SK-N-SH treated with all-trans-retinoic acid at 6 μM for 48 hours (cell line): ENCODE measurements around the gene CDH6.

Experiments used
- ATAC-seq: fragments of 200-7000 bp; cut with Tn5 transposase; 3 replicates; pipeline ENCODE4 v1.9.1; 2020; ENCODE audit warnings: mild to moderate bottlenecking, moderate library complexity
- ESRRG ChIP-seq: fragments of 250-450 bp; sonication (Bioruptor Pico); IDR thresholded peaks from 2 replicates; pipeline ENCODE4 v1.6.1; 2021; ENCODE audit warnings: mild to moderate bottlenecking
- ISL1 ChIP-seq: fragments of 250-450 bp; sonication (Bioruptor Pico); IDR thresholded peaks from 2 replicates; pipeline ENCODE4 v2.1.2; 2022; ENCODE audit warnings: mild to moderate bottlenecking, moderate library complexity
- PPARA ChIP-seq: fragments of 250-450 bp; sonication (Bioruptor Pico); IDR thresholded peaks from 2 replicates; pipeline ENCODE4 v1.5.0; 2020; ENCODE audit warnings: mild to moderate bottlenecking, borderline replicate concordance
- TCF4 ChIP-seq: fragments of 250-450 bp; sonication (Bioruptor Pico); IDR thresholded peaks from 2 replicates; pipeline ENCODE4 v1.8.0; 2021; ENCODE audit warnings: mild to moderate bottlenecking, moderate library complexity, borderline replicate concordance
- TOX ChIP-seq: fragments of 250-450 bp; sonication (Bioruptor Pico); IDR thresholded peaks from 2 replicates; pipeline ENCODE4 v1.8.0; 2021; ENCODE audit warnings: mild to moderate bottlenecking, moderate library complexity, borderline replicate concordance
- ZC3H10 ChIP-seq: fragments of 250-450 bp; sonication (Bioruptor Pico); IDR thresholded peaks from 2 replicates; pipeline ENCODE4 v1.5.1; 2021; ENCODE audit warnings: mild to moderate bottlenecking, moderate library complexity
- ZFP3 ChIP-seq: fragments of 250-450 bp; sonication (Bioruptor Pico); IDR thresholded peaks from 2 replicates; pipeline ENCODE4 v1.5.0; 2020; ENCODE audit warnings: mild to moderate bottlenecking, moderate library complexity
- ZNF70 ChIP-seq: fragments of 450-650 bp; formaldehyde crosslinking; IDR thresholded peaks from 2 replicates; pipeline ENCODE4 v1.5.0; 2020; ENCODE audit warnings: mild to moderate bottlenecking, moderate library complexity
- ZNF8 ChIP-seq: fragments of 450-650 bp; formaldehyde crosslinking; IDR thresholded peaks from 2 replicates; pipeline ENCODE4 v1.5.0; 2020; ENCODE audit warnings: mild to moderate bottlenecking, moderate library complexity
- TF ChIP-seq, protein P1 (sequence below): fragments of 250-450 bp; sonication (Bioruptor Pico); IDR thresholded peaks from 2 replicates; pipeline ENCODE4 v1.8.0; 2020; ENCODE audit warnings: mild to moderate bottlenecking, moderate library complexity, borderline replicate concordance
- TF ChIP-seq, protein P2 (sequence below): fragments of 250-450 bp; sonication (Bioruptor Pico); IDR thresholded peaks from 2 replicates; pipeline ENCODE4 v1.5.0; 2020; ENCODE audit warnings: mild to moderate bottlenecking, moderate library complexity
- TF ChIP-seq, protein P3 (sequence below): fragments of 250-450 bp; sonication (Bioruptor Pico); IDR thresholded peaks from 2 replicates; pipeline ENCODE4 v1.5.1; 2021; ENCODE audit warnings: mild to moderate bottlenecking, moderate library complexity
- TF ChIP-seq, protein P4 (sequence below): fragments of 250-450 bp; sonication (Bioruptor Pico); IDR thresholded peaks from 2 replicates; pipeline ENCODE4 v1.8.0; 2021; ENCODE audit warnings: low read depth, mild to moderate bottlenecking, moderate library complexity, borderline replicate concordance

The CDH6 gene

DNA sequence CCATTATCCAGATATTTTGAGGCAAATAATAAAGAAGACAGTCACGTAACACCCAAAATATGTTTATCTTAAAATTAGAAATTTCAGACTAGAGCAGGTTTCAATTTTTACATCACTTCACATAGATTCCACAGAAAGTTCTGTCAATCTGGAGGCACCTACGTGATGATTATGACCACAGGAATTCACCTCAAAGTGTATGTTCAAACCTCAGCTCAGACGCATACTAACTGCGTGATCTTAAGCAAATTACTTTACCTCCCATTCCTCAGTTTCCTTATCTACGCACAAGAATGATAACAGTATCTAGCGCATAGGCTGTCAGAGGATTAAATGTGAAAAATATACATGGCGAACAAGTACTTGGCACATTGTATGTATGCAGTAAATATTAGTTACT is 5.9 kb upstream of the CDH6 start (continued):
- TF ChIP-seq, protein P1, sequence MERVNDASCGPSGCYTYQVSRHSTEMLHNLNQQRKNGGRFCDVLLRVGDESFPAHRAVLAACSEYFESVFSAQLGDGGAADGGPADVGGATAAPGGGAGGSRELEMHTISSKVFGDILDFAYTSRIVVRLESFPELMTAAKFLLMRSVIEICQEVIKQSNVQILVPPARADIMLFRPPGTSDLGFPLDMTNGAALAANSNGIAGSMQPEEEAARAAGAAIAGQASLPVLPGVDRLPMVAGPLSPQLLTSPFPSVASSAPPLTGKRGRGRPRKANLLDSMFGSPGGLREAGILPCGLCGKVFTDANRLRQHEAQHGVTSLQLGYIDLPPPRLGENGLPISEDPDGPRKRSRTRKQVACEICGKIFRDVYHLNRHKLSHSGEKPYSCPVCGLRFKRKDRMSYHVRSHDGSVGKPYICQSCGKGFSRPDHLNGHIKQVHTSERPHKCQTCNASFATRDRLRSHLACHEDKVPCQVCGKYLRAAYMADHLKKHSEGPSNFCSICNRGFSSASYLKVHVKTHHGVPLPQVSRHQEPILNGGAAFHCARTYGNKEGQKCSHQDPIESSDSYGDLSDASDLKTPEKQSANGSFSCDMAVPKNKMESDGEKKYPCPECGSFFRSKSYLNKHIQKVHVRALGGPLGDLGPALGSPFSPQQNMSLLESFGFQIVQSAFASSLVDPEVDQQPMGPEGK (CRISPR knock-in tag) = no peak
- no peak for TF ChIP-seq ZFP3 (CRISPR knock-in tag)

DNA sequence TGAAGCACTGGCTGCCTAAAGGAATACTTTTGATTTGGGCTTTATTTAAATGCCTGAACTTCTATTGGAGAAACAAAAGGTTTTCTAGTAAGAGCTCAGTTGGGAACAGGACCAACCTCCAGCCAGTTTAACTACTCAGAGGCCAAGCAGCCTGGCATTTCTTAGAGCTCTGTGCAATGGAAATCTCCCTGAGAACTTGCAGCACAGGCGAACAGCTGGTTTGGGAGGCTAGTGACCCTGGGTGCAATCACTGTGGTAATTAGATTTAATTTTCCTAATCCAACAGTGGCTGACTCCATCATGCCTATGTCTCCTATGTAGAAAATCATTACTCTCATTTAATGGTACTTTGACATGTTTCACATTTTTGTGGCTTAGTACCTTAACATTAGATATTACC is 1.0 kb upstream of the CDH6 start:
- TF ChIP-seq ZC3H10 (CRISPR knock-in tag) = no peak
- TF ChIP-seq, protein P1 (CRISPR knock-in tag) = no peak
- TF ChIP-seq ZNF8 (CRISPR knock-in tag) = no peak
- TF ChIP-seq, protein P2, sequence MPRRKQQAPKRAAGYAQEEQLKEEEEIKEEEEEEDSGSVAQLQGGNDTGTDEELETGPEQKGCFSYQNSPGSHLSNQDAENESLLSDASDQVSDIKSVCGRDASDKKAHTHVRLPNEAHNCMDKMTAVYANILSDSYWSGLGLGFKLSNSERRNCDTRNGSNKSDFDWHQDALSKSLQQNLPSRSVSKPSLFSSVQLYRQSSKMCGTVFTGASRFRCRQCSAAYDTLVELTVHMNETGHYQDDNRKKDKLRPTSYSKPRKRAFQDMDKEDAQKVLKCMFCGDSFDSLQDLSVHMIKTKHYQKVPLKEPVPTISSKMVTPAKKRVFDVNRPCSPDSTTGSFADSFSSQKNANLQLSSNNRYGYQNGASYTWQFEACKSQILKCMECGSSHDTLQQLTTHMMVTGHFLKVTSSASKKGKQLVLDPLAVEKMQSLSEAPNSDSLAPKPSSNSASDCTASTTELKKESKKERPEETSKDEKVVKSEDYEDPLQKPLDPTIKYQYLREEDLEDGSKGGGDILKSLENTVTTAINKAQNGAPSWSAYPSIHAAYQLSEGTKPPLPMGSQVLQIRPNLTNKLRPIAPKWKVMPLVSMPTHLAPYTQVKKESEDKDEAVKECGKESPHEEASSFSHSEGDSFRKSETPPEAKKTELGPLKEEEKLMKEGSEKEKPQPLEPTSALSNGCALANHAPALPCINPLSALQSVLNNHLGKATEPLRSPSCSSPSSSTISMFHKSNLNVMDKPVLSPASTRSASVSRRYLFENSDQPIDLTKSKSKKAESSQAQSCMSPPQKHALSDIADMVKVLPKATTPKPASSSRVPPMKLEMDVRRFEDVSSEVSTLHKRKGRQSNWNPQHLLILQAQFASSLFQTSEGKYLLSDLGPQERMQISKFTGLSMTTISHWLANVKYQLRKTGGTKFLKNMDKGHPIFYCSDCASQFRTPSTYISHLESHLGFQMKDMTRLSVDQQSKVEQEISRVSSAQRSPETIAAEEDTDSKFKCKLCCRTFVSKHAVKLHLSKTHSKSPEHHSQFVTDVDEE (CRISPR knock-in tag) = no peak
- TF ChIP-seq, protein P3, sequence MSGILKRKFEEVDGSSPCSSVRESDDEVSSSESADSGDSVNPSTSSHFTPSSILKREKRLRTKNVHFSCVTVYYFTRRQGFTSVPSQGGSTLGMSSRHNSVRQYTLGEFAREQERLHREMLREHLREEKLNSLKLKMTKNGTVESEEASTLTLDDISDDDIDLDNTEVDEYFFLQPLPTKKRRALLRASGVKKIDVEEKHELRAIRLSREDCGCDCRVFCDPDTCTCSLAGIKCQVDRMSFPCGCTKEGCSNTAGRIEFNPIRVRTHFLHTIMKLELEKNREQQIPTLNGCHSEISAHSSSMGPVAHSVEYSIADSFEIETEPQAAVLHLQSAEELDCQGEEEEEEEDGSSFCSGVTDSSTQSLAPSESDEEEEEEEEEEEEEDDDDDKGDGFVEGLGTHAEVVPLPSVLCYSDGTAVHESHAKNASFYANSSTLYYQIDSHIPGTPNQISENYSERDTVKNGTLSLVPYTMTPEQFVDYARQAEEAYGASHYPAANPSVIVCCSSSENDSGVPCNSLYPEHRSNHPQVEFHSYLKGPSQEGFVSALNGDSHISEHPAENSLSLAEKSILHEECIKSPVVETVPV (CRISPR knock-in tag) = no peak
- TF ChIP-seq TCF4 = no peak
- TF ChIP-seq, protein P4, sequence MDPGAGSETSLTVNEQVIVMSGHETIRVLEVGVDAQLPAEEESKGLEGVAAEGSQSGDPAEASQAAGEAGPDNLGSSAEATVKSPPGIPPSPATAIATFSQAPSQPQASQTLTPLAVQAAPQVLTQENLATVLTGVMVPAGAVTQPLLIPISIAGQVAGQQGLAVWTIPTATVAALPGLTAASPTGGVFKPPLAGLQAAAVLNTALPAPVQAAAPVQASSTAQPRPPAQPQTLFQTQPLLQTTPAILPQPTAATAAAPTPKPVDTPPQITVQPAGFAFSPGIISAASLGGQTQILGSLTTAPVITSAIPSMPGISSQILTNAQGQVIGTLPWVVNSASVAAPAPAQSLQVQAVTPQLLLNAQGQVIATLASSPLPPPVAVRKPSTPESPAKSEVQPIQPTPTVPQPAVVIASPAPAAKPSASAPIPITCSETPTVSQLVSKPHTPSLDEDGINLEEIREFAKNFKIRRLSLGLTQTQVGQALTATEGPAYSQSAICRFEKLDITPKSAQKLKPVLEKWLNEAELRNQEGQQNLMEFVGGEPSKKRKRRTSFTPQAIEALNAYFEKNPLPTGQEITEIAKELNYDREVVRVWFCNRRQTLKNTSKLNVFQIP (CRISPR knock-in tag) = no peak
- TF ChIP-seq ESRRG (CRISPR knock-in tag) = no peak
- no peak for TF ChIP-seq ZNF70
- no peak for ATAC-seq

DNA sequence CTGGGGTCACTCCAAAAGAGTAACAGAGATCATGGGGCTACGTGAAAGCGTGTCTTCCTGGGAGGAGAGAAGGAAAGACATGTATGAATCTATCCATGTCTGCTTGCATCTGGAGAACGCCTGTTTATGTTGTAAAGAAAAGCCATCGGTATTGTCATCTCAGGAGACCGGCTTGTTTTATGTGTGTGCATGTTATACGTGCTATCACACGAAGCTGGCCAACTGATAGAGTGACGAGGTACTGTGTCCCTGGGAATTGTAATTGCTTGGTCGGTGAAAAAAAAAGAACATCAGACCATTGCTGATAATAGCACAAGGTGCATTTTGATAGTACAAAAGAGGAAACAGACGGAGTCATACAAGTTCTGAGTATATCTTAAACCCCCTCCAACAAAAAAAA is 370 bp upstream of the CDH6 start:
- no peak for ATAC-seq
- TF ChIP-seq PPARA (CRISPR knock-in tag) (no peak), TOX (CRISPR knock-in tag) (no peak), ZNF70 (no peak), ZNF8 (CRISPR knock-in tag) (no peak), ISL1 (CRISPR knock-in tag) (no peak)
- TF ChIP-seq, protein P4 (CRISPR knock-in tag) = no peak
- TF ChIP-seq, protein P2 (CRISPR knock-in tag) = no peak
- TF ChIP-seq, protein P3 (CRISPR knock-in tag) = no peak
